GM12865 (cell line): ENCODE results near the gene DUOX2.

Source experiments
- DNase-seq: peaks from one replicate; pipeline ENCODE4 v3.0.0; 2010; ENCODE audit warnings: low read depth
- H3K4me3 ChIP-seq: 2 replicates; pipeline ENCODE4 v1.5.1; 2011; ENCODE audit warnings: mild to moderate bottlenecking, low read depth, low read length, control low read depth
- CTCF ChIP-seq: IDR thresholded peaks from 2 replicates; pipeline ENCODE4 v1.5.1; 2011; ENCODE audit warnings: low read length, control low read depth, low read depth, inconsistent platforms; ENCODE audit not compliant: insufficient read depth; ENCODE audit errors: missing control alignments

The DUOX2 gene

DNA sequence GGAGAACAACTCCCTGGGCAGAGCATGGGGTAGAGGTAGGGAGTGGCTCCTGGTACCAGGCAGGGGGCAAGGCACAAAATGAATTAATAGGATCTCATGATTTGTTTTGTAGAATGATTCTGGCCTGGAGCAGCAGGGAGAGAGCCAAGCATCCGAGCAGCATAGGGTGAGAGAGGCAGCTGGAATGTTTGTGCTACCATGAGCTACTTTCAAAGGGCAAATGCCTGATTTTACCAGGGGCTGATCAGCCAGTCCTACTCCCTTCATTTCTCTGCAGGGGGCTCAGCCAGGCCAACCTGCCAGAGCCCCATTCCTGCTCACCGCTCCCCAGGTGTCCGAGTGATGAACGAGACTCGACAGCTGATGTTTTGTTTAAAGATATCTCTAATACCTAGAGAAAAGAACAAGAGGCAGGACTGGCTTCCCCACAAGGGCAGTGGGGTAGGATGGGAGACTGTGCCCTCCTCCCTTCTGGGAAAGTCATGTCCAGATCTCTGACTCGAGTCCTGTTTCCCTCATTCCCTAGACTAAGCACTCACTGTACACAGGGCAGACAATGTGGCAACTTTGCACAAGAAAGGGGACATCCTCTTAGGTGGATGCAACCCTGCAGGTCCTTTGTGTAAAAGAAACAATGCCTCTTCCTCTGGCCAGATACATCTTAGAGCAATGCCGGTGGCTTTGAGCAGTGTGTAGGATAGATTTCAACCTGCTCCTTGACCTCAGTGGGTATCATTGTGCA lies 12.9 kb downstream of the DUOX2 start:
- DNase-seq, result no peak
- H3K4me3 ChIP-seq, result no peak overlapping the region
- no peak for TF ChIP-seq CTCF

- DNase-seq, result no peak
- H3K4me3 ChIP-seq, result no peak overlapping the region
- no peak for TF ChIP-seq CTCF
Observed at GRCh38 chr15:45099549-45100165, 14.3 kb downstream of the DUOX2 start.

DNA sequence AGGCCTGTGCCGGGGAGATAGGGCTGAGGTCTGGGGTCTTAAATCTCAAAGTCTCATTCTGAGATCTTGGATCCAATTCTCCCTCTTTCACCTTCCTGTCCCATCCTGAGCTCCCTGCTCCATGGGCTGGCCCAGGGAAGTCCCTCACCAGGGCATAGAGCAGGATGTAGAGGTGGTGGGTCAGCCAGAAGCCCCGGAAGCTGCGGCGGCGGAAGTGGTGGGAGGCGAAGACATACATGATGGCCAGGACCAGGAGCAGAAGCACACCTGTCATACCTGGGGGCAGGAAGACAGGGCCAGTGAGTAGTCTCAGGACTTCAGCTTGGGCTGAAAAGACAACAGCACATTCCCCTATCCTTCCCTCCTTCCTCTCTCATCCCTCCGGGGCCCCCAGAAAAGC lies 16.5 kb downstream of the DUOX2 start:
- H3K4me3 ChIP-seq, result no peak overlapping the region
- TF ChIP-seq CTCF, result no peak
- DNase-seq, result no peak

DNA sequence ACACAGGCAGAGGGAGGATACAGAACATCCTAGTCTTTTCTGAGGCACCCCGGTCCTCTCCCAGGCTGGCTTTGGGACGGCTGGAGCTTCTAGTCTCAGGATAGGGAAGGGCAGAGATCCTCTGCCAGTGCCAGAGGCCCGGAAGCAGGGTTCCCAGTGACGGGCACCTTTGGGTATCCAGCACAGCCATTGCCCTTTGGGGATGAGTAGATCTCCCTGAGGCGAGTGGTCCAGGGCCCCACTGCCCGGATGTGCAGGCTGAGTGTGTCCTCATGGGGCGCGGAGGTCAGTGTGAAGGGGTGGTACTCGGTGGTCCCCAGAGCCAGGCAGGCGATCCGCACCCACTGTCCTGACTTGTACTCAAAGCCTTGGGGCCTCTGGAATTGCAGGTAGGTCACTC lies 18.3 kb downstream of the DUOX2 start:
- no peak for TF ChIP-seq CTCF
- DNase-seq, result no peak
- no peak overlapping the region for H3K4me3 ChIP-seq

GRCh38 chr15:45094358-45094730 lies 19.6 kb downstream of the DUOX2 start:
- no peak for TF ChIP-seq CTCF
- no peak for DNase-seq
- H3K4me3 ChIP-seq, result no peak overlapping the region

DNA sequence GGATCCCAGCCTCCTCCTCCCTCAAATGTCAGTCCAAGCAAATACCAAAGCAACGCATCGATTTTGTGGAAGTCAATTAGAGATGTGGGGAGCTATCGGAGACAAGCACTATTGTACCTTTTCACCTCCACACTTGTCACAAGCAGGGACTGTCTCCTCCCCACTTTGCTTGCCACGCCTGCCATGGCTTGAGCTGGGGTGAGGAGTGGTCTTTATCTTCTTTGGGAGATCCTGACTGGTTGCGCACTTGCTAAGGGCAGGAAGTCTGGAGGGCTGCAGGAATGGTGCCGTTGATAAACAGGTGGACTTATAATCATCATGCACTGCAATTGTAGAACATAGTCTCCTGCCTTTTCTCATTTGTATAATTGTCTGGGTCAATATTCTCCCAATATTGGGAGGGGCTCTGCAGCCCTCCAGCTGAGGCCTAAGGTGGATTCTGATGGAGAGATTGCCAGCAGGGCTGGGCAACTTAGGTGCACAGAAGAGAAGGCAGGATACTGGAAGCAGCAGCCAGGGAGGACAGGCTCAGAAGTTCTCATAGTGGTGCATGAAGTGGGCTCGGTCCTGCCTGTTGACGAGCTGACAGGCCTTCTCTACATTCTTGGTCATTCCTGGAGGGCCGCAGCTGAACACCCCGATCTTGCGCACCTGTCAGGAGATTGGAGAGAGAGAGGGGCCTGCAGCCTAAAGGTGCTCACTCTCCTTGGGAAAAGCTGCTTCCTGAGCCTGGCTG lies 20.2 kb downstream of the DUOX2 start:
- DNase-seq, result no peak
- H3K4me3 ChIP-seq, result no peak overlapping the region
- no peak for TF ChIP-seq CTCF
